ENCODE results near the gene HK1.
A peak's percentile ranks its signal among the peaks of the same experiment; 100 is the strongest.

- TF ChIP-seq CREM (CRISPR knock-in tag; IDR thresholded peaks at IDR 0.05) (no peak), CTCF (IDR thresholded peaks at IDR 0.05) (peak; percentile 97), ETV6 (CRISPR knock-in tag; IDR thresholded peaks at IDR 0.05) (no peak), STAT6 (CRISPR knock-in tag; conservative IDR thresholded peaks at IDR 0.05; ENCODE audit: low read depth) (no peak), RORB (CRISPR knock-in tag; IDR thresholded peaks at IDR 0.05) (no peak), ZNF232 (CRISPR knock-in tag; IDR thresholded peaks at IDR 0.05) (no peak), CDX4 (CRISPR knock-in tag; IDR thresholded peaks at IDR 0.05; ENCODE audit: borderline replicate concordance) (no peak)
- TF ChIP-seq, protein P1, sequence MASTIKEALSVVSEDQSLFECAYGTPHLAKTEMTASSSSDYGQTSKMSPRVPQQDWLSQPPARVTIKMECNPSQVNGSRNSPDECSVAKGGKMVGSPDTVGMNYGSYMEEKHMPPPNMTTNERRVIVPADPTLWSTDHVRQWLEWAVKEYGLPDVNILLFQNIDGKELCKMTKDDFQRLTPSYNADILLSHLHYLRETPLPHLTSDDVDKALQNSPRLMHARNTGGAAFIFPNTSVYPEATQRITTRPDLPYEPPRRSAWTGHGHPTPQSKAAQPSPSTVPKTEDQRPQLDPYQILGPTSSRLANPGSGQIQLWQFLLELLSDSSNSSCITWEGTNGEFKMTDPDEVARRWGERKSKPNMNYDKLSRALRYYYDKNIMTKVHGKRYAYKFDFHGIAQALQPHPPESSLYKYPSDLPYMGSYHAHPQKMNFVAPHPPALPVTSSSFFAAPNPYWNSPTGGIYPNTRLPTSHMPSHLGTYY (CRISPR knock-in tag; IDR thresholded peaks at IDR 0.05) = no peak
- TF ChIP-seq, protein P2, sequence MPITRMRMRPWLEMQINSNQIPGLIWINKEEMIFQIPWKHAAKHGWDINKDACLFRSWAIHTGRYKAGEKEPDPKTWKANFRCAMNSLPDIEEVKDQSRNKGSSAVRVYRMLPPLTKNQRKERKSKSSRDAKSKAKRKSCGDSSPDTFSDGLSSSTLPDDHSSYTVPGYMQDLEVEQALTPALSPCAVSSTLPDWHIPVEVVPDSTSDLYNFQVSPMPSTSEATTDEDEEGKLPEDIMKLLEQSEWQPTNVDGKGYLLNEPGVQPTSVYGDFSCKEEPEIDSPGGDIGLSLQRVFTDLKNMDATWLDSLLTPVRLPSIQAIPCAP (CRISPR knock-in tag; IDR thresholded peaks at IDR 0.05) = no peak
- TF ChIP-seq, protein P3, sequence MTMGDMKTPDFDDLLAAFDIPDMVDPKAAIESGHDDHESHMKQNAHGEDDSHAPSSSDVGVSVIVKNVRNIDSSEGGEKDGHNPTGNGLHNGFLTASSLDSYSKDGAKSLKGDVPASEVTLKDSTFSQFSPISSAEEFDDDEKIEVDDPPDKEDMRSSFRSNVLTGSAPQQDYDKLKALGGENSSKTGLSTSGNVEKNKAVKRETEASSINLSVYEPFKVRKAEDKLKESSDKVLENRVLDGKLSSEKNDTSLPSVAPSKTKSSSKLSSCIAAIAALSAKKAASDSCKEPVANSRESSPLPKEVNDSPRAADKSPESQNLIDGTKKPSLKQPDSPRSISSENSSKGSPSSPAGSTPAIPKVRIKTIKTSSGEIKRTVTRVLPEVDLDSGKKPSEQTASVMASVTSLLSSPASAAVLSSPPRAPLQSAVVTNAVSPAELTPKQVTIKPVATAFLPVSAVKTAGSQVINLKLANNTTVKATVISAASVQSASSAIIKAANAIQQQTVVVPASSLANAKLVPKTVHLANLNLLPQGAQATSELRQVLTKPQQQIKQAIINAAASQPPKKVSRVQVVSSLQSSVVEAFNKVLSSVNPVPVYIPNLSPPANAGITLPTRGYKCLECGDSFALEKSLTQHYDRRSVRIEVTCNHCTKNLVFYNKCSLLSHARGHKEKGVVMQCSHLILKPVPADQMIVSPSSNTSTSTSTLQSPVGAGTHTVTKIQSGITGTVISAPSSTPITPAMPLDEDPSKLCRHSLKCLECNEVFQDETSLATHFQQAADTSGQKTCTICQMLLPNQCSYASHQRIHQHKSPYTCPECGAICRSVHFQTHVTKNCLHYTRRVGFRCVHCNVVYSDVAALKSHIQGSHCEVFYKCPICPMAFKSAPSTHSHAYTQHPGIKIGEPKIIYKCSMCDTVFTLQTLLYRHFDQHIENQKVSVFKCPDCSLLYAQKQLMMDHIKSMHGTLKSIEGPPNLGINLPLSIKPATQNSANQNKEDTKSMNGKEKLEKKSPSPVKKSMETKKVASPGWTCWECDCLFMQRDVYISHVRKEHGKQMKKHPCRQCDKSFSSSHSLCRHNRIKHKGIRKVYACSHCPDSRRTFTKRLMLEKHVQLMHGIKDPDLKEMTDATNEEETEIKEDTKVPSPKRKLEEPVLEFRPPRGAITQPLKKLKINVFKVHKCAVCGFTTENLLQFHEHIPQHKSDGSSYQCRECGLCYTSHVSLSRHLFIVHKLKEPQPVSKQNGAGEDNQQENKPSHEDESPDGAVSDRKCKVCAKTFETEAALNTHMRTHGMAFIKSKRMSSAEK (CRISPR knock-in tag; IDR thresholded peaks at IDR 0.05; ENCODE audit: borderline replicate concordance) = no peak
- TF ChIP-seq, protein P4, sequence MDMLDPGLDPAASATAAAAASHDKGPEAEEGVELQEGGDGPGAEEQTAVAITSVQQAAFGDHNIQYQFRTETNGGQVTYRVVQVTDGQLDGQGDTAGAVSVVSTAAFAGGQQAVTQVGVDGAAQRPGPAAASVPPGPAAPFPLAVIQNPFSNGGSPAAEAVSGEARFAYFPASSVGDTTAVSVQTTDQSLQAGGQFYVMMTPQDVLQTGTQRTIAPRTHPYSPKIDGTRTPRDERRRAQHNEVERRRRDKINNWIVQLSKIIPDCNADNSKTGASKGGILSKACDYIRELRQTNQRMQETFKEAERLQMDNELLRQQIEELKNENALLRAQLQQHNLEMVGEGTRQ (CRISPR knock-in tag; IDR thresholded peaks at IDR 0.05) = no peak
These were observed 114.2 kb downstream of the HK1 start for GRCh38 chr10:69392481-69393000.
